Smooth muscle cell (in vitro differentiated cells): ENCODE results near the gene ETFB. TPM values are rescaled to one million over a fixed set of nuclear protein-coding genes. Genes with fewer than 3 reads are reported as not detected.
"Not testable (repeated sequence)": the region's sequence is repeated elsewhere in the genome, so short reads cannot be mapped to it uniquely, and the experiment has no call there.

Experiments
- DNase-seq: peaks from one replicate; lab custom pipeline; 2025; ENCODE audit not compliant: unreplicated experiment; lab: John Stamatoyannopoulos, UW
- H2AFZ ChIP-seq: fragments of 200-600 bp; sonication (generic); 2 replicates; pipeline ENCODE4 v1.6.0; 2016; ENCODE audit warnings: antibody characterized with exemption, low read depth, mild to moderate bottlenecking
- H3F3A ChIP-seq: fragments of 200-600 bp; sonication (generic); 2 replicates; pipeline ENCODE4 v1.6.0; 2017; ENCODE audit warnings: antibody characterized with exemption, low read depth
- H3K27ac ChIP-seq: fragments of 200-600 bp; sonication (generic); 2 replicates; pipeline ENCODE4 v1.5.1; 2016; ENCODE audit warnings: low read depth, mild to moderate bottlenecking
- H3K27me3 ChIP-seq: fragments of 200-600 bp; sonication (generic); 2 replicates; pipeline ENCODE4 v1.6.1; 2016; ENCODE audit warnings: low read depth, mild to moderate bottlenecking
- H3K36me3 ChIP-seq: fragments of 200-600 bp; sonication (generic); 2 replicates; pipeline ENCODE4 v1.5.1; 2016; ENCODE audit warnings: low read depth
- H3K4me1 ChIP-seq: fragments of 200-600 bp; sonication (generic); 2 replicates; pipeline ENCODE4 v1.5.1; 2016; ENCODE audit warnings: low read depth
- H3K4me2 ChIP-seq: fragments of 200-600 bp; sonication (generic); 2 replicates; pipeline ENCODE4 v1.6.0; 2016; ENCODE audit warnings: mild to moderate bottlenecking
- H3K4me3 ChIP-seq: fragments of 200-600 bp; sonication (generic); 2 replicates; pipeline ENCODE4 v1.5.1; 2016; ENCODE audit warnings: mild to moderate bottlenecking
- H3K79me2 ChIP-seq: fragments of 200-600 bp; sonication (generic); 2 replicates; pipeline ENCODE4 v1.6.0; 2016; ENCODE audit warnings: low read depth, mild to moderate bottlenecking
- H3K9ac ChIP-seq: fragments of 200-600 bp; sonication (generic); 2 replicates; pipeline ENCODE4 v1.6.0; 2016; ENCODE audit warnings: low read depth
- H3K9me3 ChIP-seq: fragments of 200-600 bp; sonication (generic); replicated peaks from 2 replicates; pipeline ENCODE4 v1.5.1; 2016; ENCODE audit warnings: low read depth
- H4K20me1 ChIP-seq: fragments of 200-600 bp; sonication (generic); 2 replicates; pipeline ENCODE4 v1.6.0; 2016; ENCODE audit warnings: low read depth
- CTCF ChIP-seq: fragments of 200-600 bp; sonication (generic); IDR thresholded peaks from 2 replicates; pipeline ENCODE4 v1.5.1; 2017; ENCODE audit warnings: borderline replicate concordance, mild to moderate bottlenecking, antibody characterized with exemption; ENCODE audit not compliant: insufficient read depth, poor library complexity, severe bottlenecking
- WGBS: methylation state at CpG from one replicate; pipeline ENCODE4 v1.1.7; 2016; ENCODE audit warnings: low lambda C conversion rate; 5-methylcytosine and 5-hydroxymethylcytosine counted together
- polyA plus RNA-seq: library from polyadenylated mRNA; unstranded; fragments of >200 nt; fragmentation: Nextera tagmentation; extraction: Ambion mirVana; gene quantifications from 2 replicates; pipeline ENCODE4 v1.2.1, GENCODE V29; 2016
- total RNA-seq: library from RNA; depleted of rRNA; stranded (reverse); fragments of >200 nt; gene quantifications from 2 replicates; pipeline ENCODE4 v1.2.3, GENCODE V29; 2014

The ETFB gene
- total and polyA plus RNA-seq, 2 experiments from 2014 or later = 51.1 to 94.5 TPM

GRCh38 chr19:51398096-51398704 is 32.0 kb upstream of the ETFB start:
- Histone ChIP-seq H3K27ac (no peak overlapping the region), H3K79me2 (no peaks in the 10 kb centered on the region), H2AFZ (peak overlapping the region; percentile 36), H3K4me3 (no peak overlapping the region), H3K27me3 (no peaks in the 10 kb centered on the region), H3K9ac (no peak overlapping the region), H3K36me3 (no peaks in the 10 kb centered on the region), H4K20me1 (no peaks in the 10 kb centered on the region), H3K4me2 (no peak overlapping the region), H3K4me1 (peaks cover 9% of the 10 kb centered on the region), H3K9me3 (no peaks in the 10 kb centered on the region), H3F3A (no peaks in the 10 kb centered on the region)
- peak; percentile 45 for TF ChIP-seq CTCF
- no peak for DNase-seq
- 53% methylated on average over 7 of the region's 7 CpGs for WGBS

DNA sequence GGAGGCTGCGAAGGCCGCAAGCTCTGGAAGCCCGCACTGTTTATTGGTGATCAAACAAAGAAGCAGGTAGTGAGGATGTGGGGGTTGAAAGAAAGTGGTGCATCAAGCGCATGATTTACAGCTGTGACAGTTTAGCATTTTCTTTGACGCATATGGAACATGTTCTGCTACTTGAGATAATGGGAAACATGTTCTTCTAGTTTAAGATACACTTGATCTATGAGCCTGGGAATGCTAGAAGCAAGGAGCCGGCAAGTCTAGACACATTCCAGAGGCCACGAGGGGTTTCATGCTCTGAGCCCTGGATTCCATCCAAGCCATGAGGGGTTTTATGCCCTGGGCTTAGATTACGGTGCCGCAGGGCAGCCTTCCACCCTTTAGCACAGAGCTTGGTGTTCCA is 31.3 kb upstream of the ETFB start:
- H3K27me3 ChIP-seq, H3K9me3 ChIP-seq, H3K4me1 ChIP-seq, H3F3A ChIP-seq, H3K9ac ChIP-seq, DNase-seq, H4K20me1 ChIP-seq, H3K4me3 ChIP-seq, H3K27ac ChIP-seq, H3K79me2 ChIP-seq, H3K36me3 ChIP-seq, H3K4me2 ChIP-seq, H2AFZ ChIP-seq: not testable (repeated sequence)
- WGBS = 61% methylated on average over 9 of the region's 9 CpGs

- no peak overlapping the region for H2AFZ ChIP-seq
- 97% methylated on average over 2 of the region's 2 CpGs for WGBS
Observed at GRCh38 chr19:51396175-51396574, 30.0 kb upstream of the ETFB start.

More at GRCh38 chr19:51396175-51396574, 30.0 kb upstream of the ETFB start:
- no peak for TF ChIP-seq CTCF
- no peaks in the 10 kb centered on the region for H4K20me1 ChIP-seq
- H3K9me3 ChIP-seq = no peaks in the 10 kb centered on the region
- no peak for DNase-seq
- no peak overlapping the region for H3K4me2 ChIP-seq
- peaks cover 9% of the 10 kb centered on the region for H3K4me1 ChIP-seq
- H3K9ac ChIP-seq = no peak overlapping the region
- no peak overlapping the region for H3K27ac ChIP-seq
- H3F3A ChIP-seq = no peaks in the 10 kb centered on the region
- H3K27me3 ChIP-seq = no peaks in the 10 kb centered on the region
- H3K4me3 ChIP-seq = no peak overlapping the region
- H3K79me2 ChIP-seq = no peaks in the 10 kb centered on the region
- H3K36me3 ChIP-seq = no peaks in the 10 kb centered on the region
